B cell (primary cell): ENCODE results near the gene RRBP1.

Experiments used
- CTCF ChIP-seq: fragments of 200-600 bp; IDR thresholded peaks from one replicate; pipeline ENCODE4 v1.8.0; 2022; ENCODE audit warnings: antibody characterized with exemption, mild to moderate bottlenecking
- EZH2 ChIP-seq: IDR thresholded peaks from 2 replicates; pipeline ENCODE4 v1.6.1; 2012; ENCODE audit warnings: borderline replicate concordance, low read depth, mild to moderate bottlenecking, moderate library complexity, low read length; ENCODE audit not compliant: insufficient read depth, poor library complexity, severe bottlenecking

GRCh38 chr20:17636523-17637412, 45.3 kb downstream of the RRBP1 start:
- TF ChIP-seq CTCF (no peak), EZH2 (no peak)
